HEK293T (cell line): ENCODE measurements around the gene ZNF862.

Experiments
- CTBP1 ChIP-seq: fragments of 450-650 bp; IDR thresholded peaks from 2 replicates; pipeline ENCODE4 v1.6.1; 2016; ENCODE audit warnings: borderline replicate concordance
- FOXA1 ChIP-seq: fragments of 450-650 bp; IDR thresholded peaks from 2 replicates; pipeline ENCODE4 v1.6.1; 2016; ENCODE audit warnings: mild to moderate bottlenecking
- FOXM1 ChIP-seq: fragments of 450-650 bp; IDR thresholded peaks from 2 replicates; pipeline ENCODE4 v1.6.1; 2017; ENCODE audit warnings: mild to moderate bottlenecking, borderline replicate concordance
- HDGF ChIP-seq: fragments of 450-650 bp; IDR thresholded peaks from 2 replicates; pipeline ENCODE4 v1.6.1; 2017; ENCODE audit warnings: antibody characterized with exemption, borderline replicate concordance
- LEF1 ChIP-seq: fragments of 450-650 bp; IDR thresholded peaks from 2 replicates; pipeline ENCODE4 v1.6.1; 2017; ENCODE audit warnings: mild to moderate bottlenecking, borderline replicate concordance
- ZNF384 ChIP-seq: fragments of 450-650 bp; IDR thresholded peaks from 2 replicates; pipeline ENCODE4 v1.6.1; 2016

DNA sequence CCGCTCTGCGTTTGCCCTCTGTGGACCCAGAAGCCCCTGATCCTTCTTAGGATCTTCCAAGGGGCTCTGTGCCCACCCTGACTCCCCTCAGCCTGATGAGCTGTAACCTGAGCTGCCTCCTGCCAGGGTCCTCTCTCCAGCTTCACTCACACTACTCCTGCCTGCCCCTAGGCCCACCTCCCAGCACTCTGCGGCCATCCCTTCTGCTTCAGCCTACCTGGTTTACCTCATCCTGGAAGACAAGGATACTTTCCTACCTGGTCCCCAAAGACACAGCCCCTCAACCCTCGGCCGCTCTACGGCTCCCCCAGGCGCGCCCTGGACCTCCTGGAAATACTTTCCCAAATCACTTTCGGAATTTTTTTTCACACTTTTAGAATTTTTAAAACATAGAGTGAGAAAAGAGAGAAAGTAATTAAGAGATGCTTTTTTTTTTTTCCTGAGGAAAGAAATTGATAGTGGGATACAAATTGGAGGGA lies 6.4 kb upstream of the ZNF862 start:
- TF ChIP-seq FOXA1 (no peak), CTBP1 (no peak), LEF1 (no peak), ZNF384 (no peak), HDGF (no peak), FOXM1 (no peak)
